CD14-positive monocyte (primary cell): ENCODE measurements around the gene GPLD1. TPM values are rescaled to one million over a fixed set of nuclear protein-coding genes. Genes with fewer than 3 reads are reported as not detected.

Source experiments
- DNase-seq, 3 donors: peaks; one replicate each; pipeline ENCODE4 v3.0.0-alpha.2; 2011 to 2022
- H2AFZ ChIP-seq: 2 replicates; pipeline ENCODE4 v1.6.0; 2012; ENCODE audit warnings: mild to moderate bottlenecking, low read depth, low read length, inconsistent platforms; ENCODE audit not compliant: insufficient read depth, poor library complexity, severe bottlenecking
- H3K27ac ChIP-seq, 2 donors: 1 replicate in 1 of 2; 2 replicates in 1 of 2; pipeline ENCODE4 v1.5.1; 2012 to 2013; ENCODE audit warnings: low read length in 2 of 2, control low read depth in 1 of 2, inconsistent platforms in 1 of 2, low read depth in 1 of 2, mild to moderate bottlenecking in 1 of 2
- H3K27me3 ChIP-seq, 2 donors: one replicate each; pipeline versions ENCODE4 v1.6.0 to v1.6.1; 2011 to 2013; ENCODE audit warnings: low read length in 2 of 2; ENCODE audit not compliant: control insufficient read depth in 2 of 2, insufficient read depth in 2 of 2
- H3K36me3 ChIP-seq, 2 donors: replicated peaks in 1 of 2; 1 replicate in 1 of 2; 2 replicates in 1 of 2; pipeline versions ENCODE4 v1.5.1 to v1.6.1; 2012 to 2013; ENCODE audit warnings: low read length in 2 of 2, control low read depth in 1 of 2, inconsistent platforms in 1 of 2, mild to moderate bottlenecking in 1 of 2; ENCODE audit not compliant: insufficient read depth in 2 of 2, control insufficient read depth in 1 of 2
- H3K4me1 ChIP-seq, 2 donors: 1 replicate in 1 of 2; 2 replicates in 1 of 2; pipeline versions ENCODE4 v1.5.1 to v1.6.1; 2012 to 2013; ENCODE audit warnings: low read length in 2 of 2, control low read depth in 1 of 2, inconsistent platforms in 1 of 2, mild to moderate bottlenecking in 1 of 2, moderate library complexity in 1 of 2; ENCODE audit not compliant: insufficient read depth in 2 of 2, control insufficient read depth in 1 of 2
- H3K4me2 ChIP-seq: replicated peaks from 2 replicates; pipeline ENCODE3; 2012; ENCODE audit warnings: low read length, moderate library complexity, mild to moderate bottlenecking; ENCODE audit not compliant: poor library complexity, severe bottlenecking; ENCODE audit errors: extremely low read depth
- H3K4me3 ChIP-seq, 3 experiments: fragments of 200-600 bp in 1 of 3; sonication (generic) in 1 of 3; replicated peaks in 1 of 3; 1 replicate in 2 of 3; 2 replicates in 1 of 3; pipeline ENCODE4 v1.5.1; 2011 to 2013; ENCODE audit warnings: low read length in 3 of 3, mild to moderate bottlenecking in 3 of 3, control low read depth in 2 of 3, low read depth in 2 of 3, inconsistent platforms in 1 of 3, moderate library complexity in 1 of 3
- H3K79me2 ChIP-seq: 2 replicates; pipeline ENCODE4 v1.6.0; 2012; ENCODE audit warnings: mild to moderate bottlenecking, control low read depth, inconsistent platforms, low read length, moderate library complexity; ENCODE audit not compliant: insufficient read depth
- H3K9ac ChIP-seq: 2 replicates; pipeline ENCODE4 v1.6.0; 2017; ENCODE audit warnings: low read length, mild to moderate bottlenecking; ENCODE audit not compliant: insufficient read depth, poor library complexity, severe bottlenecking
- H3K9me3 ChIP-seq, 2 donors: replicated peaks in 1 of 2; 1 replicate in 1 of 2; 2 replicates in 1 of 2; pipeline versions ENCODE4 v1.5.1 to v1.6.1; 2012 to 2013; ENCODE audit warnings: low read length in 2 of 2, control low read depth in 1 of 2; ENCODE audit not compliant: control insufficient read depth in 1 of 2, insufficient read depth in 1 of 2
- H4K20me1 ChIP-seq: 2 replicates; pipeline ENCODE4 v1.6.0; 2012; ENCODE audit warnings: mild to moderate bottlenecking, low read length, control low read depth, moderate library complexity; ENCODE audit not compliant: insufficient read depth
- H3K27ac Mint-ChIP-seq, 7 donors: one replicate each; pipeline ENCODE4 v1.8.0; 2020; ENCODE audit warnings: mild to moderate bottlenecking in 7 of 7, mixed read lengths in 7 of 7, moderate library complexity in 6 of 7, inconsistent platforms in 2 of 7
- H3K27me3 Mint-ChIP-seq, 3 donors: one replicate each; pipeline ENCODE4 v1.8.0; 2021 to 2022; ENCODE audit warnings: low read depth in 3 of 3, mild to moderate bottlenecking in 3 of 3, mixed read lengths in 3 of 3, moderate library complexity in 3 of 3, inconsistent platforms in 1 of 3
- H3K36me3 Mint-ChIP-seq, 2 donors: one replicate each; pipeline ENCODE4 v1.8.0; 2020; ENCODE audit warnings: mixed read lengths in 2 of 2, inconsistent platforms in 1 of 2, mild to moderate bottlenecking in 1 of 2
- H3K4me1 Mint-ChIP-seq: one replicate; pipeline ENCODE4 v1.8.0; 2020; ENCODE audit warnings: mild to moderate bottlenecking, mixed read lengths
- H3K4me3 Mint-ChIP-seq, 2 donors: one replicate each; pipeline ENCODE4 v1.8.0; 2020; ENCODE audit warnings: mild to moderate bottlenecking in 2 of 2, mixed read lengths in 2 of 2, moderate library complexity in 1 of 2
- H3K9me3 Mint-ChIP-seq, 7 donors: one replicate each; pipeline ENCODE4 v1.8.0; 2020 to 2022; ENCODE audit warnings: mixed read lengths in 7 of 7, mild to moderate bottlenecking in 6 of 7, moderate library complexity in 6 of 7, inconsistent platforms in 2 of 7
- CTCF ChIP-seq: fragments of 200-600 bp; IDR thresholded peaks from one replicate; pipeline ENCODE4 v1.8.0; 2022; ENCODE audit warnings: antibody characterized with exemption, mild to moderate bottlenecking
- WGBS: methylation state at CpG from one replicate; pipeline ENCODE4 v1.1.5; 2013; ENCODE audit warnings: missing lambda C conversion rate; ENCODE audit not compliant: insufficient coverage; 5-methylcytosine and 5-hydroxymethylcytosine counted together
- intact Hi-C, 2 donors: fragments of 100-400 bp; cut with micrococcal nuclease; formaldehyde crosslinking; loops; one replicate each; pipeline versions ENCODE4 v1.15.0 to v1.15.1; 2023
- polyA plus RNA-seq, 3 donors: library from polyadenylated mRNA; depleted of rRNA in 1 of 3; unstranded in 2 of 3; stranded (reverse) in 1 of 3; fragments of 300-500 nt in 2 of 3; fragments of >200 nt in 1 of 3; fragmentation: Illumina TruSeq in 2 of 3; gene quantifications; 1 replicate in 2 of 3; 2 replicates in 1 of 3; pipeline ENCODE4 v1.2.3, GENCODE V29; 2012 to 2021

The GPLD1 gene
- polyA plus RNA-seq, 3 donors, result not detected

GRCh38 chr6:24397631-24398030 is 91.7 kb downstream of the GPLD1 start:
- peaks cover 0 to 4% of the 10 kb centered on the region in 2 donors for H3K27me3 ChIP-seq
- peaks cover 2% of the 10 kb centered on the region for H3K79me2 ChIP-seq
- no peaks in the 10 kb centered on the region for H3K36me3 ChIP-seq
- peaks cover 12 to 17% of the 10 kb centered on the region in 2 donors for H3K4me1 ChIP-seq
- H3K27ac ChIP-seq, result no peak overlapping the region
- Mint-ChIP-seq H3K27me3 (peaks cover 10 to 20% (median 12%) of the 10 kb centered on the region in 3 donors), H3K4me1 (peaks cover 24% of the 10 kb centered on the region), H3K27ac (no peak overlapping the region), H3K9me3 (peaks cover 0 to 10% (median 5%) of the 10 kb centered on the region in 7 donors), H3K4me3 (no peak overlapping the region), H3K36me3 (no peaks in the 10 kb centered on the region)
- H2AFZ ChIP-seq, result no peak overlapping the region
- H3K9me3 ChIP-seq, result peaks cover 0 to 3% of the 10 kb centered on the region in 2 donors
- TF ChIP-seq CTCF, result no peak
- no peak for DNase-seq
- no peak overlapping the region for H3K4me3 ChIP-seq
- no peaks in the 10 kb centered on the region for H4K20me1 ChIP-seq
- H3K4me2 ChIP-seq, result no peak overlapping the region
- intact Hi-C loops, result no loop called here
- WGBS, result no CpG with 5 or more reads among the region's 1 CpG
- H3K9ac ChIP-seq, result no peak overlapping the region

GRCh38 chr6:24396824-24397223 is 92.6 kb downstream of the GPLD1 start:
- Histone ChIP-seq H3K9ac (no peak overlapping the region), H3K4me3 (no peak overlapping the region), H3K27me3 (peaks cover 0 to 4% of the 10 kb centered on the region in 2 donors), H3K4me1 (peaks cover 12% of the 10 kb centered on the region in 2 donors), H2AFZ (no peak overlapping the region), H4K20me1 (no peaks in the 10 kb centered on the region), H3K79me2 (no peaks in the 10 kb centered on the region), H3K9me3 (peaks cover 0 to 3% of the 10 kb centered on the region in 2 donors), H3K27ac (no peak overlapping the region), H3K36me3 (no peaks in the 10 kb centered on the region), H3K4me2 (no peak overlapping the region)
- WGBS, result no CpG with 5 or more reads among the region's 1 CpG
- no peak for DNase-seq
- H3K9me3 Mint-ChIP-seq, result peaks cover 0 to 10% (median 5%) of the 10 kb centered on the region in 7 donors
- H3K27me3 Mint-ChIP-seq, result peaks cover 10 to 22% (median 12%) of the 10 kb centered on the region in 3 donors
- H3K27ac Mint-ChIP-seq, result no peak overlapping the region
- H3K4me1 Mint-ChIP-seq, result peaks cover 22% of the 10 kb centered on the region
- intact Hi-C loops, result no loop called here
- no peaks in the 10 kb centered on the region for H3K36me3 Mint-ChIP-seq
- no peak overlapping the region for H3K4me3 Mint-ChIP-seq
- TF ChIP-seq CTCF, result no peak
